ENCODE results near the gene PYGB. TPM values are rescaled to one million over a fixed set of nuclear protein-coding genes. Genes with fewer than 3 reads are reported as not detected.

Gene PYGB
- total RNA-seq, 4 donors from 2014 or later, result 63.7 to 94.6 (median 82.4) TPM

- no peak for TF ChIP-seq CTCF (IDR thresholded peaks at IDR 0.05)
- DNase-seq (ENCODE audit: low spot score) (no peak), ATAC-seq (ENCODE audit: low FRiP score) (no peak)
These were observed 88.9 kb downstream of the PYGB start for GRCh38 chr20:25336561-25337422.

- no peak for ATAC-seq (ENCODE audit: low FRiP score)
These were observed 90.5 kb downstream of the PYGB start for GRCh38 chr20:25338112-25339023.

GRCh38 chr20:25339608-25340007, 91.7 kb downstream of the PYGB start:
- no peak for DNase-seq (ENCODE audit: low spot score)
- no peak for TF ChIP-seq CTCF (IDR thresholded peaks at IDR 0.05)
- no peak for ATAC-seq (ENCODE audit: low FRiP score)

More at GRCh38 chr20:25338112-25339023, 90.5 kb downstream of the PYGB start:
- DNase-seq (ENCODE audit: low spot score), result no peak
- no peak for TF ChIP-seq CTCF (IDR thresholded peaks at IDR 0.05)

- TF ChIP-seq CTCF (IDR thresholded peaks at IDR 0.05), result no peak
- DNase-seq (ENCODE audit: low spot score), result no peak
- ATAC-seq (ENCODE audit: low FRiP score), result no peak
These were observed 92.5 kb downstream of the PYGB start for GRCh38 chr20:25340380-25340779.

- no peak for TF ChIP-seq CTCF (IDR thresholded peaks at IDR 0.05)
- DNase-seq (ENCODE audit: low spot score), result no peak
These were observed 94.1 kb downstream of the PYGB start for GRCh38 chr20:25341716-25342680.

GRCh38 chr20:25344634-25345033, 96.7 kb downstream of the PYGB start:
- ATAC-seq (ENCODE audit: low FRiP score) (no peak), DNase-seq (ENCODE audit: low spot score) (no peak)
- TF ChIP-seq CTCF (IDR thresholded peaks at IDR 0.05), result no peak

More at GRCh38 chr20:25341716-25342680, 94.1 kb downstream of the PYGB start:
- ATAC-seq (ENCODE audit: low FRiP score), result no peak
